Measurements from ENCODE around the gene TRMT10B. TPM values are rescaled to one million over a fixed set of nuclear protein-coding genes. Genes with fewer than 3 reads are reported as not detected.
"Not testable (repeated sequence)": the region's sequence is repeated elsewhere in the genome, so short reads cannot be mapped to it uniquely, and the experiment has no call there.

Gene TRMT10B
- total RNA-seq, 4 donors from 2014 or later, result 1.5 to 10.2 (median 3.0) TPM

- Histone ChIP-seq H3K4me1 (peaks cover 24 to 27% of the 10 kb centered on the region in 2 donors), H3K36me3 (no peaks in the 10 kb centered on the region), H3K27me3 (no peaks in the 10 kb centered on the region), H3K27ac (no peak overlapping the region), H3K4me3 (no peak overlapping the region), H3K9me3 (no peaks in the 10 kb centered on the region)
- in situ Hi-C loops (cut with MboI; ENCODE audit: low sequenced_read_pairs in 4 of 4) (no loop called here), intact Hi-C loops (cut with DNase I; ENCODE audit: low total_unique reads) (loop anchor here (10.0 kb wide), 1 partner anchor 99 kb away; the partner anchor contains the start of gene SLC25A51)
- DNase-seq (no peak), ATAC-seq (no peak)
- TF ChIP-seq CTCF (IDR thresholded peaks at IDR 0.05 in 4 of 5, conservative IDR thresholded peaks at IDR 0.05 in 1 of 5), result no peak
- no peak for TF ChIP-seq POLR2A (IDR thresholded peaks at IDR 0.05)
These were observed 52.7 kb downstream of the TRMT10B start for GRCh38 chr9:37806271-37806670.

GRCh38 chr9:37809676-37810075, 56.1 kb downstream of the TRMT10B start:
- intact Hi-C loops (cut with DNase I; ENCODE audit: low total_unique reads), result loop anchor here (10.0 kb wide), 1 partner anchor 95 kb away; the partner anchor contains the start of gene SLC25A51

GRCh38 chr9:37811906-37812476, 58.4 kb downstream of the TRMT10B start:
- no peak for ATAC-seq
- DNase-seq, result no peak
- Histone ChIP-seq H3K4me3 (no peak overlapping the region), H3K36me3 (no peaks in the 10 kb centered on the region), H3K9me3 (no peaks in the 10 kb centered on the region), H3K27me3 (no peaks in the 10 kb centered on the region), H3K27ac (no peak overlapping the region), H3K4me1 (no peaks in the 10 kb centered on the region)
- no peak for TF ChIP-seq POLR2A (IDR thresholded peaks at IDR 0.05)
- no peak for TF ChIP-seq CTCF (IDR thresholded peaks at IDR 0.05 in 4 of 5, conservative IDR thresholded peaks at IDR 0.05 in 1 of 5)
- in situ Hi-C loops (cut with MboI; ENCODE audit: low sequenced_read_pairs in 4 of 4), result no loop called here
- intact Hi-C loops (cut with DNase I; ENCODE audit: low total_unique reads), result no loop called here

More at GRCh38 chr9:37809676-37810075, 56.1 kb downstream of the TRMT10B start:
- H3K9me3 ChIP-seq; DNase-seq; H3K4me1 ChIP-seq; H3K27me3 ChIP-seq; ATAC-seq; H3K36me3 ChIP-seq; H3K4me3 ChIP-seq; H3K27ac ChIP-seq; in situ Hi-C loops (cut with MboI; ENCODE audit: low sequenced_read_pairs in 4 of 4): not testable (repeated sequence)

- H3K36me3 ChIP-seq, result no peaks in the 10 kb centered on the region
- in situ Hi-C loops (cut with MboI; ENCODE audit: low sequenced_read_pairs in 4 of 4) (no loop called here), intact Hi-C loops (cut with DNase I; ENCODE audit: low total_unique reads) (no loop called here)
- H3K9me3 ChIP-seq, result no peaks in the 10 kb centered on the region
- no peaks in the 10 kb centered on the region for H3K4me1 ChIP-seq
- no peak overlapping the region for H3K27ac ChIP-seq
- no peak overlapping the region for H3K4me3 ChIP-seq
- DNase-seq (no peak), ATAC-seq (no peak)
- TF ChIP-seq CTCF (IDR thresholded peaks at IDR 0.05 in 4 of 5, conservative IDR thresholded peaks at IDR 0.05 in 1 of 5), result no peak
- TF ChIP-seq POLR2A (IDR thresholded peaks at IDR 0.05), result no peak
- H3K27me3 ChIP-seq, result no peaks in the 10 kb centered on the region
These were observed 59.3 kb downstream of the TRMT10B start for GRCh38 chr9:37812773-37813379.

- ATAC-seq (no peak), DNase-seq (no peak)
- Histone ChIP-seq H3K27ac (no peak overlapping the region), H3K4me1 (no peaks in the 10 kb centered on the region), H3K9me3 (no peaks in the 10 kb centered on the region), H3K36me3 (peaks cover 0 to 34% of the 10 kb centered on the region in 2 donors), H3K27me3 (no peaks in the 10 kb centered on the region), H3K4me3 (no peak overlapping the region)
- in situ Hi-C loops (cut with MboI; ENCODE audit: low sequenced_read_pairs in 4 of 4) (no loop called here), intact Hi-C loops (cut with DNase I; ENCODE audit: low total_unique reads) (no loop called here)
- no peak for TF ChIP-seq CTCF (IDR thresholded peaks at IDR 0.05 in 4 of 5, conservative IDR thresholded peaks at IDR 0.05 in 1 of 5)
- TF ChIP-seq POLR2A (IDR thresholded peaks at IDR 0.05), result no peak
These were observed 65.2 kb downstream of the TRMT10B start for GRCh38 chr9:37818849-37819248.
